SU-DHL-6 (cell line): ENCODE data around the gene HMCES.

Source experiments
- CTCF ChIP-seq: fragments of 200-600 bp; sonication (generic); IDR thresholded peaks from one replicate; pipeline ENCODE4 v1.5.1; 2017; ENCODE audit warnings: antibody characterized with exemption, mild to moderate bottlenecking, low read length, moderate library complexity; ENCODE audit not compliant: insufficient read depth, poor library complexity, severe bottlenecking
- EZH2phosphoT487 ChIP-seq: fragments of 200-600 bp; sonication (generic), shearing (Covaris generic); conservative IDR thresholded peaks from 2 replicates; pipeline ENCODE4 v1.6.1; 2018; ENCODE audit warnings: mild to moderate bottlenecking, antibody characterized with exemption, low read length, moderate library complexity, mixed read lengths

GRCh38 chr3:129240436-129240835, 38.2 kb upstream of the HMCES start:
- TF ChIP-seq CTCF (no peak), EZH2phosphoT487 (no peak)
